Measurements from ENCODE around the gene ZNF222.

- TF ChIP-seq CTCF (conservative IDR thresholded peaks at IDR 0.05 in 1 of 2, IDR thresholded peaks at IDR 0.05 in 1 of 2; ENCODE audit: low read depth in 1 of 2, low read length in 2 of 2) (no peak), EZH2 (IDR thresholded peaks at IDR 0.05; ENCODE audit: low read length, missing control alignments) (no peak)
Observed at GRCh38 chr19:44071824-44072542, 46.8 kb downstream of the ZNF222 start, which contains the start of gene ZNF284.
